Keratinocyte (primary cell): ENCODE data around the gene TUBB3. TPM values are rescaled to one million over a fixed set of nuclear protein-coding genes. Genes with fewer than 3 reads are reported as not detected.

Source experiments
- DNase-seq: peaks from one replicate; pipeline ENCODE4 v3.0.0-alpha.2; 2011; ENCODE audit warnings: low read depth, missing footprints, low spot score
- FAIRE-seq: peaks from 2 replicates; lab custom pipeline; 2011; peaks lifted over from hg19 to GRCh38; lab: Jason Lieb, UNC
- H2AFZ ChIP-seq: 2 replicates; pipeline ENCODE4 v1.6.0; 2012; ENCODE audit warnings: low read length, control low read depth, inconsistent platforms; ENCODE audit not compliant: control insufficient read depth
- H3K27ac ChIP-seq: 2 replicates; pipeline ENCODE4 v1.5.1; 2011; ENCODE audit warnings: low read length; ENCODE audit not compliant: control insufficient read depth, insufficient read depth
- H3K27me3 ChIP-seq: 3 replicates; pipeline ENCODE4 v1.6.0; 2011; ENCODE audit warnings: low read length; ENCODE audit not compliant: control insufficient read depth, insufficient read depth; ENCODE audit errors: extremely low read depth
- H3K36me3 ChIP-seq, 2 experiments: 2 replicates in 1 of 2; 3 replicates in 1 of 2; pipeline ENCODE4 v1.5.1; 2011; ENCODE audit warnings: low read length in 2 of 2, mild to moderate bottlenecking in 1 of 2; ENCODE audit not compliant: control insufficient read depth in 2 of 2, insufficient read depth in 2 of 2; ENCODE audit errors: extremely low read depth in 1 of 2
- H3K4me1 ChIP-seq: 3 replicates; pipeline ENCODE4 v1.5.1; 2011; ENCODE audit warnings: low read length; ENCODE audit not compliant: control insufficient read depth, insufficient read depth; ENCODE audit errors: extremely low read depth
- H3K4me2 ChIP-seq: 3 replicates; pipeline ENCODE4 v1.6.0; 2011; ENCODE audit warnings: low read depth, low read length; ENCODE audit not compliant: control insufficient read depth, insufficient read depth; ENCODE audit errors: extremely low read depth
- H3K4me3 ChIP-seq, 3 experiments: fragments of 200-600 bp in 1 of 3; sonication (generic) in 1 of 3; 2 replicates in 2 of 3; 3 replicates in 1 of 3; pipeline ENCODE4 v1.5.1; 2011 to 2016; ENCODE audit warnings: low read length in 3 of 3, mild to moderate bottlenecking in 3 of 3, control low read depth in 2 of 3, inconsistent platforms in 1 of 3, low read depth in 1 of 3, mixed read lengths in 1 of 3, mixed run types in 1 of 3, moderate library complexity in 1 of 3; ENCODE audit not compliant: control insufficient read depth in 2 of 3, insufficient read depth in 2 of 3; ENCODE audit errors: extremely low read depth in 1 of 3
- H3K79me2 ChIP-seq: 2 replicates; pipeline ENCODE4 v1.6.0; 2012; ENCODE audit warnings: low read length; ENCODE audit not compliant: control insufficient read depth, insufficient read depth
- H3K9ac ChIP-seq: 3 replicates; pipeline ENCODE4 v1.6.0; 2011; ENCODE audit warnings: low read length; ENCODE audit not compliant: control insufficient read depth, insufficient read depth; ENCODE audit errors: extremely low read depth
- H3K9me1 ChIP-seq: 3 replicates; pipeline ENCODE4 v1.6.0; 2011; ENCODE audit warnings: low read length; ENCODE audit not compliant: control insufficient read depth, insufficient read depth; ENCODE audit errors: extremely low read depth
- H3K9me3 ChIP-seq: 2 replicates; pipeline ENCODE4 v1.5.1; 2012; ENCODE audit warnings: low read depth, low read length; ENCODE audit not compliant: control insufficient read depth
- H4K20me1 ChIP-seq: 3 replicates; pipeline ENCODE4 v1.6.0; 2011; ENCODE audit warnings: low read length; ENCODE audit not compliant: control insufficient read depth, insufficient read depth; ENCODE audit errors: extremely low read depth
- CTCF ChIP-seq, 3 experiments: IDR thresholded peaks in 1 of 3; conservative IDR thresholded peaks in 1 of 3; optimal IDR thresholded peaks in 1 of 3; 2 replicates in 2 of 3; 3 replicates in 1 of 3; pipeline versions ENCODE3 to v1.5.1; 2011; ENCODE audit warnings: low read length in 3 of 3, mild to moderate bottlenecking in 3 of 3, moderate library complexity in 2 of 3, control low read depth in 1 of 3, inconsistent platforms in 1 of 3; ENCODE audit not compliant: insufficient read depth in 2 of 3; ENCODE audit errors: extremely low read depth in 1 of 3
- EZH2 ChIP-seq: IDR thresholded peaks from one replicate; pipeline ENCODE4 v1.6.1; 2012; ENCODE audit warnings: inconsistent platforms, mild to moderate bottlenecking, low read length, moderate library complexity
- dilution Hi-C: fragments of 300-500 bp; cut with MboI; formaldehyde crosslinking; loops from one replicate; pipeline ENCODE4 v1.7.0; 2020; ENCODE audit warnings: low sequenced_read_pairs; ENCODE audit not compliant: extremely low pct_ligation_motif_present
- polyA plus RNA-seq, 5 experiments: library from polyadenylated mRNA; depleted of rRNA in 3 of 5; stranded (reverse) in 3 of 5; stranded (forward) in 1 of 5; unstranded in 1 of 5; fragments of >200 nt; gene quantifications; 1 replicate in 1 of 5; 2 replicates in 3 of 5; 3 replicates in 1 of 5; pipeline versions ENCODE4 v1.2.1 to v1.2.3, GENCODE V29; 2011 to 2012; ENCODE audit warnings: missing spikeins in 2 of 5, low read depth in 1 of 5, low replicate concordance in 1 of 5

TUBB3 gene
- polyA plus RNA-seq, 1 donor (not counting 4 experiments of a cell fraction or from before 2014, with no cell fraction given): 34.0 TPM

- H3K4me1 ChIP-seq: no peaks in the 10 kb centered on the region
- H4K20me1 ChIP-seq: peaks cover 4% of the 10 kb centered on the region
- no peak for DNase-seq
- no peak overlapping the region for H3K4me3 ChIP-seq
- no peak overlapping the region for H3K4me2 ChIP-seq
- H3K9me1 ChIP-seq: no peaks in the 10 kb centered on the region
- no peaks in the 10 kb centered on the region for H3K27me3 ChIP-seq
- dilution Hi-C loops: no loop called here
- H3K79me2 ChIP-seq: no peaks in the 10 kb centered on the region
- TF ChIP-seq CTCF (optimal IDR thresholded peaks at IDR 0.05 in 1 of 3, IDR thresholded peaks at IDR 0.05 in 1 of 3, conservative IDR thresholded peaks at IDR 0.05 in 1 of 3; ENCODE audit: extremely low read depth in 1 of 3, insufficient read depth in 2 of 3, low read length in 3 of 3) (no peak), EZH2 (no peak)
- H3K27ac ChIP-seq: no peak overlapping the region
- H2AFZ ChIP-seq: no peak overlapping the region
- H3K9me3 ChIP-seq: no peaks in the 10 kb centered on the region
- H3K36me3 ChIP-seq: peaks cover 34 to 45% of the 10 kb centered on the region in 2 experiments
- no peak overlapping the region for H3K9ac ChIP-seq
- FAIRE-seq: no peak
Measured at GRCh38 chr16:89898201-89898967, 24.8 kb upstream of the TUBB3 start.

GRCh38 chr16:89899879-89900481 lies 23.2 kb upstream of the TUBB3 start:
- Histone ChIP-seq H3K9ac (no peak overlapping the region), H3K4me1 (no peaks in the 10 kb centered on the region), H3K4me2 (no peak overlapping the region), H2AFZ (no peak overlapping the region), H4K20me1 (peaks cover under 1% of the 10 kb centered on the region), H3K27ac (no peak overlapping the region), H3K36me3 (peaks cover 39 to 47% of the 10 kb centered on the region in 2 experiments), H3K27me3 (no peaks in the 10 kb centered on the region), H3K79me2 (no peaks in the 10 kb centered on the region), H3K9me3 (no peaks in the 10 kb centered on the region), H3K9me1 (no peaks in the 10 kb centered on the region), H3K4me3 (no peak overlapping the region)
- FAIRE-seq: no peak
- dilution Hi-C loops: no loop called here
- TF ChIP-seq EZH2: no peak
- TF ChIP-seq CTCF (optimal IDR thresholded peaks at IDR 0.05 in 1 of 3, IDR thresholded peaks at IDR 0.05 in 1 of 3, conservative IDR thresholded peaks at IDR 0.05 in 1 of 3; ENCODE audit: extremely low read depth in 1 of 3, insufficient read depth in 2 of 3, low read length in 3 of 3): no peak
- DNase-seq: no peak
